ENCODE results near the gene KCTD15. TPM values are rescaled to one million over a fixed set of nuclear protein-coding genes. Genes with fewer than 3 reads are reported as not detected.
A peak's percentile ranks its signal among the peaks of the same experiment; 100 is the strongest.

The KCTD15 gene
- total and polyA plus RNA-seq, 7 donors, result 2.1 to 9.1 (median 5.7) TPM

DNA sequence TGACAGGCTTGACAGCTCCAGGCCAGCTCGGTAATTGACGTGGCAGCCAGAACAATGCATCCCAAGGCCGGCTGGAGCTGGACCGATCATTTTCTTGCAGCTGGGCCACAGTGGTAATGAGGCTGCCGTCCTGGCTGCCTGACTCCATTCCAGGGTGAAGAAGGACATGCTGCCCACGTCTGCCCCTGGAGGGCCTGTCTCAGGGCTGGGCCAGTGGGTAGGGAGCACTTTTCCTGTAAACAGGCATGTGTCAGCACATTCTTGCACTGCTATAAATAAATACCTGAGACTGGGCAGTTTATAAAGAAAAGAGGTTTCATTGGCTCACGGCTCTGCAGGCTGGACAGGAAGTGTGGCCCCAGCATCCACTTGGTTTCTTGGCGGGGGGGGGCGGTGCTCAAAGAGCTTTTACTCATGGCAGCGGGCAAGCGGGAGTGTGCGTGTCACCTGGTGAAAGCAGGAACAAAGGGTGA is 38.1 kb upstream of the KCTD15 start:
- intact Hi-C loops (cut with DNase I), result no loop called here
- Histone ChIP-seq H3K4me3 (no peak overlapping the region), H3K9me3 (no peaks in the 10 kb centered on the region), H3K36me3 (ENCODE audit: insufficient read depth in 1 of 2, low read depth in 1 of 2) (no peaks in the 10 kb centered on the region), H3K4me1 (no peaks in the 10 kb centered on the region), H3K27me3 (ENCODE audit: insufficient read depth in 3 of 3, low read length in 2 of 3) (peaks cover 0 to 7% (median 1%) of the 10 kb centered on the region in 3 donors), H3K27ac (no peak overlapping the region)
- DNase-seq (no peak), ATAC-seq (peak in 3 of 4 donors; percentile 35 to 66 (median 48))
- 21 to 30% (median 28%) methylated on average over 12 of the region's 12 CpGs for WGBS, 3 donors
- TF ChIP-seq, protein P1, sequence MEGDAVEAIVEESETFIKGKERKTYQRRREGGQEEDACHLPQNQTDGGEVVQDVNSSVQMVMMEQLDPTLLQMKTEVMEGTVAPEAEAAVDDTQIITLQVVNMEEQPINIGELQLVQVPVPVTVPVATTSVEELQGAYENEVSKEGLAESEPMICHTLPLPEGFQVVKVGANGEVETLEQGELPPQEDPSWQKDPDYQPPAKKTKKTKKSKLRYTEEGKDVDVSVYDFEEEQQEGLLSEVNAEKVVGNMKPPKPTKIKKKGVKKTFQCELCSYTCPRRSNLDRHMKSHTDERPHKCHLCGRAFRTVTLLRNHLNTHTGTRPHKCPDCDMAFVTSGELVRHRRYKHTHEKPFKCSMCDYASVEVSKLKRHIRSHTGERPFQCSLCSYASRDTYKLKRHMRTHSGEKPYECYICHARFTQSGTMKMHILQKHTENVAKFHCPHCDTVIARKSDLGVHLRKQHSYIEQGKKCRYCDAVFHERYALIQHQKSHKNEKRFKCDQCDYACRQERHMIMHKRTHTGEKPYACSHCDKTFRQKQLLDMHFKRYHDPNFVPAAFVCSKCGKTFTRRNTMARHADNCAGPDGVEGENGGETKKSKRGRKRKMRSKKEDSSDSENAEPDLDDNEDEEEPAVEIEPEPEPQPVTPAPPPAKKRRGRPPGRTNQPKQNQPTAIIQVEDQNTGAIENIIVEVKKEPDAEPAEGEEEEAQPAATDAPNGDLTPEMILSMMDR (IDR thresholded peaks at IDR 0.05), result no peak

- Histone ChIP-seq H3K9me3 (no peaks in the 10 kb centered on the region), H3K27me3 (ENCODE audit: insufficient read depth in 3 of 3, low read length in 2 of 3) (peaks cover 0 to 5% (median 1%) of the 10 kb centered on the region in 3 donors), H3K4me1 (no peaks in the 10 kb centered on the region), H3K4me3 (no peak overlapping the region), H3K27ac (no peak overlapping the region), H3K36me3 (ENCODE audit: insufficient read depth in 1 of 2, low read depth in 1 of 2) (no peaks in the 10 kb centered on the region)
- no peak for ATAC-seq
- intact Hi-C loops (cut with DNase I), result no loop called here
- DNase-seq, result no peak
- WGBS, 3 donors, result 89 to 94% (median 91%) methylated on average over 7 of the region's 7 CpGs
- TF ChIP-seq, protein P1 (IDR thresholded peaks at IDR 0.05), result no peak
Observed at GRCh38 chr19:33759356-33759755, 37.3 kb upstream of the KCTD15 start.

GRCh38 chr19:33763633-33764371 is 32.9 kb upstream of the KCTD15 start:
- Histone ChIP-seq H3K36me3 (ENCODE audit: insufficient read depth in 1 of 2, low read depth in 1 of 2) (no peaks in the 10 kb centered on the region), H3K4me1 (no peaks in the 10 kb centered on the region), H3K9me3 (no peaks in the 10 kb centered on the region), H3K4me3 (no peak overlapping the region), H3K27me3 (ENCODE audit: insufficient read depth in 3 of 3, low read length in 2 of 3) (peaks cover 0 to 13% (median 2%) of the 10 kb centered on the region in 3 donors), H3K27ac (no peak overlapping the region)
- no peak for ATAC-seq
- no peak for DNase-seq
- TF ChIP-seq, protein P1 (IDR thresholded peaks at IDR 0.05), result no peak
- intact Hi-C loops (cut with DNase I), result no loop called here
- whole genome bisulfite sequencing, 3 donors, result 48 to 55% (median 53%) methylated on average over 11 of the region's 11 CpGs

DNA sequence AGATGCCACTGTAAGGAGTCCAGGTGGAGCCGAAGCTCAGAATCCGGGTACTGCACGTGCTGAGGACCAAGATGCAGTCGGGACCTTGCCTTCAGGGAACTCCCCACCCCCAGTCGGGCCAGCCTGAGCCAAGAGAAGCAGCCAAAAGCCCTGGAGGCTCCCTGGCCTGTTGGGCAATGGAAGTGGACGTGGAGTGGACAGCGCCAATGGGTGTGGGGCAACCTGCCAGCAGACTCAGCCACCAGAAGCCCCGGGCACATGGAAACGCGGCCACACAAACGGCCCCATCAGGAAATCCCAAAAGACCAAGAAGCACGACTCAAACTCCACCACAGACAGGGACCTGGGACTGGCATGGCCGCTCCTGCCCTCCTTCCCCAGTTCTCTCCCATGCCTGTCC is 30.0 kb upstream of the KCTD15 start:
- Histone ChIP-seq H3K4me1 (no peaks in the 10 kb centered on the region), H3K9me3 (no peaks in the 10 kb centered on the region), H3K27ac (no peak overlapping the region), H3K4me3 (no peak overlapping the region), H3K36me3 (ENCODE audit: insufficient read depth in 1 of 2, low read depth in 1 of 2) (no peaks in the 10 kb centered on the region), H3K27me3 (ENCODE audit: insufficient read depth in 3 of 3, low read length in 2 of 3) (peaks cover 0 to 29% (median 2%) of the 10 kb centered on the region in 3 donors)
- DNase-seq, result no peak
- 63 to 74% (median 72%) methylated on average over 13 of the region's 13 CpGs for WGBS, 3 donors
- no peak for ATAC-seq
- TF ChIP-seq, protein P1 (IDR thresholded peaks at IDR 0.05), result no peak
- intact Hi-C loops (cut with DNase I), result no loop called here
